Panc1 (cell line): ENCODE data around the gene EMSY.

Source experiments
- POLR2AphosphoS5 ChIP-seq: IDR thresholded peaks from 2 replicates; pipeline ENCODE4 v1.6.1; 2012; ENCODE audit warnings: mild to moderate bottlenecking, low read depth, low read length, moderate library complexity
- TCF7L2 ChIP-seq: IDR thresholded peaks from 2 replicates; pipeline ENCODE4 v1.6.1; 2011; ENCODE audit warnings: mild to moderate bottlenecking, low read depth, low read length, inconsistent platforms
- TF ChIP-seq, protein P1 (sequence below): fragments of 450-650 bp; IDR thresholded peaks from 2 replicates; pipeline ENCODE4 v1.5.1; 2017; ENCODE audit warnings: mild to moderate bottlenecking

DNA sequence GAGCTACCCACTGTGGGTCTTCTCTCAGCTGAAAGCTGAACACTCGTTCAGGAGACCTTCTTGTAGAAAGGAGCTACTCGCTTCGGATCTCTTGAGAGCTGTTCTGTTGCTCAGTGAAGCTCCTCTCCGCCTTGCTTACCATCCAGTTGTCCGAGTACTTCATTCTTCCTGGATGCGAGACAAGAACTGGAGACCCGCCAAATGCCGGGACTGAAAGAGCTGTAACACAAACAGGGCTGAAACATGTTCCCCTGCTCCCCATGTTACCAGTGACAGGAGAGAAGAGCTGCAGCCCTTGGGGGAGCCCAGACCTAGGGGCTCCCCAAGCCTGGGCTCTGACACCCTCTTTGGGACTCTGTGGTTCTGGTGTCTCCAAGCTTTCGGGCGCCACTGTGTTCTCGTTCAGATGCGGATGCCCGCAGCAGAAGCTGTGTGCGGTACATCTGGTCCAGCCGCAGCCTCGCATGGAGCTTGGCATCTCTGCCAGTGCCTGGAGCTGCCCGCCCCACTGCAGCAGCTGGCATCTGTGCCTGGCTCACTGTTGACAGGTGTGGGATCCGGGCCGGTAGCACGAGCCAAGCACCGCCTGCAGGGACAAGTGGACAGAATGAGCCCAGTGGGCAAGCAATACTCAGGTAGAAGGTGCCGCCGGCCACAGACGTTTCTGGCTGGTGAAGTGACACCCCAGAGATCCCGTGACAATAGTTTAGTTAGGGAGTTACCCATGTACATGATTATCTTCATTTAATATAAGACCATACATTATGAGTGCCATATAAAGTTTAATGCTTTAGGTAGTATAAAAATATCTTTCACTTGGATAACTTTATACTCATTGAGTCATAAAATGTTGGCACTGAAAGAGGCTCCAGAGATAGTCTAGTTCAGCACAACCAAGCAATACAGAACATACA is 49.1 kb downstream of the EMSY start:
- TF ChIP-seq, protein P1, sequence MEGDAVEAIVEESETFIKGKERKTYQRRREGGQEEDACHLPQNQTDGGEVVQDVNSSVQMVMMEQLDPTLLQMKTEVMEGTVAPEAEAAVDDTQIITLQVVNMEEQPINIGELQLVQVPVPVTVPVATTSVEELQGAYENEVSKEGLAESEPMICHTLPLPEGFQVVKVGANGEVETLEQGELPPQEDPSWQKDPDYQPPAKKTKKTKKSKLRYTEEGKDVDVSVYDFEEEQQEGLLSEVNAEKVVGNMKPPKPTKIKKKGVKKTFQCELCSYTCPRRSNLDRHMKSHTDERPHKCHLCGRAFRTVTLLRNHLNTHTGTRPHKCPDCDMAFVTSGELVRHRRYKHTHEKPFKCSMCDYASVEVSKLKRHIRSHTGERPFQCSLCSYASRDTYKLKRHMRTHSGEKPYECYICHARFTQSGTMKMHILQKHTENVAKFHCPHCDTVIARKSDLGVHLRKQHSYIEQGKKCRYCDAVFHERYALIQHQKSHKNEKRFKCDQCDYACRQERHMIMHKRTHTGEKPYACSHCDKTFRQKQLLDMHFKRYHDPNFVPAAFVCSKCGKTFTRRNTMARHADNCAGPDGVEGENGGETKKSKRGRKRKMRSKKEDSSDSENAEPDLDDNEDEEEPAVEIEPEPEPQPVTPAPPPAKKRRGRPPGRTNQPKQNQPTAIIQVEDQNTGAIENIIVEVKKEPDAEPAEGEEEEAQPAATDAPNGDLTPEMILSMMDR = no peak
- no peak for TF ChIP-seq TCF7L2
- no peak for TF ChIP-seq POLR2AphosphoS5
